Daoy (cell line): ENCODE results near the gene MTARC1. TPM values are rescaled to one million over a fixed set of nuclear protein-coding genes. Genes with fewer than 3 reads are reported as not detected.

ENCODE experiments used
- DNase-seq: peaks from one replicate; pipeline ENCODE4 v3.0.0-alpha.2; 2015; ENCODE audit warnings: low read depth
- total RNA-seq: library from RNA; depleted of rRNA; stranded (reverse); fragments of >200 nt; shearing (Covaris generic); gene quantifications from 2 replicates; pipeline ENCODE4 v1.2.3, GENCODE V29; 2014; rRNA removed

MTARC1 gene
- 1.5 and 3.9 TPM in 2 replicates for total RNA-seq

- peak; percentile 67 for DNase-seq
Measured at GRCh38 chr1:220786337-220787068, at the start of gene MTARC1. Gene MTARC1 (plus strand): TSS chr1:220786913. CDS start chr1:220786945, 32 bp downstream.

GRCh38 chr1:220741349-220741748, 45.4 kb upstream of the MTARC1 start:
- DNase-seq: no peak

GRCh38 chr1:220741825-220742224, 44.9 kb upstream of the MTARC1 start:
- no peak for DNase-seq

DNA sequence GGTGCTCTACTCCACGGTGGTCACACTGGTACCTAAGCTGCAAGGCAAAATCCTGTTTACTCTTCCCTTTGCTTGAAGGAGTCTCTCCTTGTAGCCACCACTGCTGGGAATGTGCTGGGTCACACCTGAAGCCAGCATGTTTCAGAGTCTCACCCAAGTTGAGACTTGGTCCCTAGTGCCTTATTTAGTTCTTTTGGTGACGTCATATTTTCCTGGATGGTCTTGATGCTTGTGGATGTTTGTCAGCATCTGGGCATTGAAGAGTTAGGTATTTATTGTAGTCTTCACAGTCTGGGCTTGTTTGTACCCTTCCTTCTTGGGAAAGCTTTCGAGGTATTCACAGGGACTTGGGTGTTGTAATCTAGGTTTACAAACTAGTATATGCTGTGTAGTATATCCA, 44.2 kb upstream of the MTARC1 start:
- DNase-seq: no peak

GRCh38 chr1:220746851-220747250, 39.9 kb upstream of the MTARC1 start:
- no peak for DNase-seq

DNA sequence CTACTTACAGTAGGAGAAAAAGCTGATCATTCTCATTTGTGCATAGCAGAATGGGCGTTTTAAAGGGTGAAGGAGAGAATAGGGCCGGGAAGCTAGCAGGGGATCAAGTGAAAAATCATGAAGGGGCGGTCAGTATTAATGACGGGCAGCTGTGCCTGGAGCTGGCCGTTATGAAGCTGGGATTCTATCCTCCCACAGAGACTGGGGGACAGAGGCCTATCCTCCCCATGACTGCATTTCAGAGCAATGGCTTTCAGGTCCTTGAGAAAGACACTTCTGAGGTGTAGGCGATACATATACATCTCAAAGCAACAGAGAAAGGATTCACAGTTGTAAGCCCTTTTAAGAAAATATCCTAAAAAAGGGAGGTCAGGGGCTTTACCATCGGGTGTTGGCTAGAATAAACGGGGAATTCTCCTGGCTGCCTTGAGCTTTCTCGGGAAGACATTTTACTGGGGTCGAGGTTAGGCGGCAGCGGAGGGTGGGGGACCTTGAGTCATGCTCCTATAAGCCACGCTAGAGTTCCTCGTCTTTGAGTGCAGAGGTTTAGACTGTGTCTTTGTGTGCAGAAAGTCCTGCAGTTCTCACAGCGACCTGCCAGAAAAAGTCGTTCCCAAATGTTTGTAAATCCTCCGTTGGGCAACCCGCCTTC, 39.1 kb upstream of the MTARC1 start:
- no peak for DNase-seq

DNA sequence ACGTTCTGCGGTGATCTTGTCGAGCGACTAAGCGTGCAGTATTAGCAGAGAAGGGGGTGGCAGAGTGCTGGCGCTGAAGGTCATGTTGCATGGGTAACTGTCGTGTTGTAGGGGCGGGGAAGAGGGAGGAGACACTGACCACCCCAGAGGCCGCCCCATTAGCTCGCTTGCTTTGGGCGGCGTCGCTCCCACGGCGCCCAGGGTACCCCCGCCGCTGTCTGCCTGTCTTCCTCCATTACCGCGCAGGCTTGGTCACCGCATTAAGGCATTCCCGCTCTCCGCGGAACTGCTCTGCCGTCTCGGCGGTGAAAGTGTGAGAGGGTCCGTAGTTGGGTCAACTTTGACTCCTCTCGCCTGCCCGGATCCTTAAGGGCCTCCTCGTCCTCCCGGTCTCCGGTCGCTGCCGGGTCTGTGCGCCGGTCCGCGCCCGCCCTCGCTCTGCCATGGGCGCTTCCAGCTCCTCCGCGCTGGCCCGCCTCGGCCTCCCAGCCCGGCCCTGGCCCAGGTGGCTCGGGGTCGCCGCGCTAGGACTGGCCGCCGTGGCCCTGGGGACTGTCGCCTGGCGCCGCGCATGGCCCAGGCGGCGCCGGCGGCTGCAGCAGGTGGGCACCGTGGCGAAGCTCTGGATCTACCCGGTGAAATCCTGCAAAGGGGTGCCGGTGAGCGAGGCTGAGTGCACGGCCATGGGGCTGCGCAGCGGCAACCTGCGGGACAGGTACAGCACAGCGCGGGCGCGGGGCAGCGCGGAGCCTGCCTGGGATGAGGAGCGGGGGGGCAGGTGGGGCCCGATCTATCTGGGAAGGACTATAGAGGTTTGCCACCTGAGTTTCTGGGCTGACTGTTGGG, 38.4 kb upstream of the MTARC1 start, which contains the start of gene MTARC2:
MTARC2 (plus strand) TSS at position 234 of the 846 bp plus-strand sequence; CDS start at position 444, 210 bp downstream.
- peak; percentile 87 for DNase-seq

DNA sequence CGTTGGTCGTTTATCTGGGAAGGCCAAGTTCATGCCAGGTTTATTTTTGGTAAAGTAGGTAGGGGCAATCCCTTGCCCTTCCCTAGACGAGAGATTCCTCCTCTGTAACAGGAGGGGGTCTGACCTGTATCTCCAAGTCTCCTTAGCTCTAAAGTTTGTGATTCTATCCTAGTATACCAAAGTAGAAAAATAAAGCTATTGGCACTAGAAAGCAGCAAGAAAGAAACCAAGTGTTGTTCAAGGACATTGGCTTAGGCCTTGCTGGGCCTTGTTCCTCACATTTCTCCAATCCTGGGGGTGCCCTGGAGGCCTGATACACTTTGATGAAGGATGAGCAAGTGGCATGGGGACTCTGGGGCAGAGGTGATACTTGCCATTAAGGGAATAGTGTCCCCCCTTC, 37.8 kb upstream of the MTARC1 start:
- no peak for DNase-seq

DNA sequence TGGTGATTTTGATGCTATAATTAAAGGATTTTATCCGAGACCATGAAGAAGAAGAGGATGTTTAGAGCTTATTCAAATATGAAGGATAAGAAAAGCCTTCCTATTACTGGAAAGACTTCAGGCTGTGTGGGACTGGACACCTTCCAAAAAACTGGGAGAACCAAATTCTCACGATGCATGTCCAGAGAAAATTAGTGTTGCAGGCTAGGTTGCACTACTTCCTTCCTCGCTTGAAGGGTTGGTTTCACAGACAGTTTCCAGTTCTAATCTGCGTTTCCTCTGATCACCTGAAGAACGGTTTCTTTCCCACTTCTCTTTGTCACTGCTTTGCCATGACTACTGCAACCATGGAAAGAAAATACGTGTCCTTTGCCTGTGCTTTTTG, 36.6 kb upstream of the MTARC1 start:
- no peak for DNase-seq

- no peak for DNase-seq
Measured at GRCh38 chr1:220751111-220751510, 35.6 kb upstream of the MTARC1 start.

- no peak for DNase-seq
Measured at GRCh38 chr1:220754212-220754917, 32.3 kb upstream of the MTARC1 start.

- DNase-seq: no peak
Measured at GRCh38 chr1:220754918-220755295, 31.8 kb upstream of the MTARC1 start.

DNA sequence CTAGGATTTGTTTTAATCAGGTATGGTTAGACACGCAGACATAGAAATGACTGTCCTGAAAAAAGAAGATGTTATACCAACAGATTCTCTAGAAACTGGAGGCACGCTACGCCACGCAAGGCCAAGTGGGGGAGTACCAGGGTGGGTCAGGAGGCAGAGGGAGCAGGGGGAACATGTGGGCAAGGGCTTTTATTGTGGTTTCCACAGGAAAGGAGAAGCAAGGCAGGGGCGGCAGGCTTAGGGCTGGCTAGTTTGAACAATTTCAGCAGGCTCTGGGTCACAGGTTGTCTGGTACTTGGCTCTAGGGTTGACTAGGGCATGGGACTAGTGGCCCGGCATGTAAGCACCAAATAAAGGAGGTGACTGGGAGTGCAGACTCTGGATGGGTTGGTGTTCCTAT, 31.4 kb upstream of the MTARC1 start:
- no peak for DNase-seq

DNA sequence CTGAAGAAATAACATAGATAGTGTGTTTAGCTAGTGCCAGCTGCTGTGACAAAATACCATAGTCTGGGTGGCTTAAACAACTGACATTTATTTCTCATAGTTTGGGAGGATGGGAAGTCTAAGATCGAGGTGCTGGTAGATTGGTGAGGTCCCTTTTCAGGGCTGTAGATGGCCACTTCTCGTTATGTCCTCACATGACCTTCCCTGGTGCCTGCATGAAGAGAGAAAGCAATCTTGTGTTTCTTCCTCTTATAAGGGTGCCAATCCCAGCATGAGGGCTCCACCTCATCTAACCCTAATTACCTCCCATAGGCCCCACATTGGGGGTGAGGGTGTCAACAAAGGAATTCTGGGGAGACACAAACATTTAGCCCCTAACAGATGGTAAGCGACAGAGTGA, 29.3 kb upstream of the MTARC1 start:
- no peak for DNase-seq

- DNase-seq: no peak
Measured at GRCh38 chr1:220759147-220759546, 27.6 kb upstream of the MTARC1 start.

DNA sequence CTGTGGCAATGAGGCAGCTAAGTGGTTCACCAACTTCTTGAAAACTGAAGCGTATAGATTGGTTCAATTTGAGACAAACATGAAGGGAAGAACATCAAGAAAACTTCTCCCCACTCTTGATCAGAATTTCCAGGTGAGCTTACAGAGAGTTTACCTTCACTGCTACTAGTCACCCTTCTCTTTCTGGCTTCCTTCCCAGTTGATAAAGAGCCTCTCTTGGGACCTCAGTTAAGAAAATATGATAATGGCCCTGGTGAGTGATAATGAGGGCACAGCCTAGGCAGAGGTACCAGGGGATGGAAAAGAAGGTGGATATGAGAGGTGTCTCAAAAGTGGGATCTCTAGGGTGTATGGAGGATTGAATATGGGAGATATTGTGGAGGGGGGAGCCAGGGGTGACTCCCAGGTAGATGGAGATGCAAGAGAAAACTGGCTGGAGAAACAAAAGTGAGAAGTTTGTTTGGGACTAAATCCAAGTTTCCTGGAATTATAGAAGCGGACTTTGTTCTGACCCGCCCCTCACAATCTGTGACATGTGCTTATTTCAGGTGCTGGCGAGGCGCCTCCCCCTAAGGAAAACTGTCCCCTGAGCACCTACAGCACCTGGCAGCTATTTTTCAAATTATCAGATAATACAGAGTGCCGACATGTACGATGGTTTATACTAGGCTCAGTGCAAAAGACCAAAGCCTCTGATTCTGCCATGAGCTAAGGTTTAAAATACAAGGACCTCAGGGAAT, 24.9 kb upstream of the MTARC1 start:
- no peak for DNase-seq

GRCh38 chr1:220764757-220765156, 22.0 kb upstream of the MTARC1 start:
- no peak for DNase-seq

- no peak for DNase-seq
Measured at GRCh38 chr1:220767312-220768125, 19.2 kb upstream of the MTARC1 start.

DNA sequence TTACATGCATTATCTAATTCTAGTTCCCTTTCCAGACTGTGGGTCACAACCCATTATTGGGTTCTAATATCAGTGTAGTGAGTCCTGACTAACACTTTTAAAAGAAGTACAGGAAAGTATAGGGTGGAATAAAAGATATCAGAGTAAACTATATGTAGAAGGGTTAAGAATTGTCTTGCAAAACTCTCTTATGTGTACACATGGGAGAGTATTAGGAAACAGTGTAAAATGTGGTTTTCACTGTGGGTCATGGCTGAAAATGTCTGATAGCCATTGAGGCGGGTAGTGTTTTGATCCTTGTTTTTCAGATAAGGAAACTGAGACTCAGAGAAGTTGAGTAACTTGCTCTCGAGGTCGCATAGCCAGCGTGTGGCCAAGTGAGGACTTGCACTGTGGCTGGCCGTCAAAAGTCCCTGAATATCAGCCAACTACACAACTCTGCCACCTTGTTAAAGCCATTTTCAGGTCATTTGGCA, 18.5 kb upstream of the MTARC1 start:
- DNase-seq: no peak

DNA sequence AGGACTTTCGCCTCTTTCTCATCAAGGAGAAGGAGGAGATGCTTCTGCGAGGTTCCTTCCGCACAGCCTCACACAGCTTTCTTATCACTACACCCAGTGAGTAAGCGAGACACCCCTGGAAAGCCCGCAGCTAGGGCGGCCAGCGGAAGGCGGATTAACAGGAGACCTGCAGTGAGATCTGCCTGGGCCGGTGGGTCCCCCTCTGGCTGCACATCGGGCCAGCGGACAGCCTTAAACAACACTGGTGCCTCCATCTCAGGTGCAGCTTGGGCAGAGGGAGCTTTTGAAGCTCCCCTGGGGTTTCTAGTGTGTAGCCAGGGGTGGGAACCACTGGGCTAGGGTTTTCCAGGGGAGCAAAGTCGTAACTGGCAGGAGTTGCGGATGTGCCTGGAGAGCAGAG, 17.5 kb upstream of the MTARC1 start:
- no peak for DNase-seq
